Measurements from ENCODE around the gene CCN6.

The CCN6 gene

DNA sequence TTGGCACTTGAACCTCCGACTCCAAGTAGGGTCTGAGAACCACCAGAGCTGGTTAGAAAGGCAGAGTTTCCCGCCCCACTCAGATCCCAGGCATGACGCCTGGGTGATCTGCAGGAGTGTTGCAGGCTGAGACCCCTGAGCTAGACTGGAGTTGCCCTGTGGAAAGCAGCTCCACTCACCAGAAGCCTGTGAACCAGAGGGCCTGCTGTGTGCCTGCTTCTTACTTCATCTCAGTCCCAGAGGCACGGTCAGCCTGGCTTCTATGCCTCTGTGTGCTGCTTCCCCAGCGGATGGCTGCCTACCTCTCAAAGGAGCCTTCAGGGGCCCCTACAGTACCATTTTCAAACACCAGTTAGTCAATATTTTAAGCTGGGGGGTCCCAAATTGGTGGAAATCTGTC lies 15.6 kb upstream of the CCN6 start:
- H3K4me3 ChIP-seq (ENCODE audit: low read depth, low read length): no peak overlapping the region
- H3K4me1 ChIP-seq (ENCODE audit: control insufficient read depth, insufficient read depth, low read length): no peaks in the 10 kb centered on the region
- CTCF ChIA-PET: interaction anchor here (0.5 to 7.4 kb wide), 8 partner anchors 8 to 779 kb away, joined by 3 to 139 read pairs (median 4); a partner anchor contains a TSS
- no peaks in the 10 kb centered on the region for H3K36me3 ChIP-seq (ENCODE audit: control insufficient read depth in 2 of 2, insufficient read depth in 1 of 2, low read length in 2 of 2)
- H3K27ac ChIP-seq (ENCODE audit: extremely low read depth, low read depth, low read length): no peak overlapping the region
- POLR2A ChIA-PET: interaction anchor here (0.8 kb wide), 1 partner anchor 1056 kb away, joined by 3 read pairs; no protein-coding TSS in a partner anchor
- TF ChIP-seq, protein P1, sequence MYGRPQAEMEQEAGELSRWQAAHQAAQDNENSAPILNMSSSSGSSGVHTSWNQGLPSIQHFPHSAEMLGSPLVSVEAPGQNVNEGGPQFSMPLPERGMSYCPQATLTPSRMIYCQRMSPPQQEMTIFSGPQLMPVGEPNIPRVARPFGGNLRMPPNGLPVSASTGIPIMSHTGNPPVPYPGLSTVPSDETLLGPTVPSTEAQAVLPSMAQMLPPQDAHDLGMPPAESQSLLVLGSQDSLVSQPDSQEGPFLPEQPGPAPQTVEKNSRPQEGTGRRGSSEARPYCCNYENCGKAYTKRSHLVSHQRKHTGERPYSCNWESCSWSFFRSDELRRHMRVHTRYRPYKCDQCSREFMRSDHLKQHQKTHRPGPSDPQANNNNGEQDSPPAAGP (tag by site-specific recombination; IDR thresholded peaks at IDR 0.05): no peak
- TF ChIP-seq ZNF292 (tag by site-specific recombination; IDR thresholded peaks at IDR 0.05; ENCODE audit: borderline replicate concordance, low read depth) (no peak), ZNF19 (tag by site-specific recombination; IDR thresholded peaks at IDR 0.05; ENCODE audit: low read depth) (no peak), ZNF792 (tag by site-specific recombination; IDR thresholded peaks at IDR 0.05) (no peak), ZFHX2 (tag by site-specific recombination; conservative IDR thresholded peaks at IDR 0.05) (no peak), ZNF791 (tag by site-specific recombination; IDR thresholded peaks at IDR 0.05) (no peak), ZFP41 (tag by site-specific recombination; IDR thresholded peaks at IDR 0.05; ENCODE audit: borderline replicate concordance) (no peak), ZSCAN30 (tag by site-specific recombination; IDR thresholded peaks at IDR 0.05) (no peak), SALL2 (tag by site-specific recombination; IDR thresholded peaks at IDR 0.05; ENCODE audit: borderline replicate concordance) (no peak), TRIM28 (IDR thresholded peaks at IDR 0.05; ENCODE audit: borderline replicate concordance, low read length) (no peak), ZNF335 (tag by site-specific recombination; conservative IDR thresholded peaks at IDR 0.05) (no peak)
- TF ChIP-seq, protein P2, sequence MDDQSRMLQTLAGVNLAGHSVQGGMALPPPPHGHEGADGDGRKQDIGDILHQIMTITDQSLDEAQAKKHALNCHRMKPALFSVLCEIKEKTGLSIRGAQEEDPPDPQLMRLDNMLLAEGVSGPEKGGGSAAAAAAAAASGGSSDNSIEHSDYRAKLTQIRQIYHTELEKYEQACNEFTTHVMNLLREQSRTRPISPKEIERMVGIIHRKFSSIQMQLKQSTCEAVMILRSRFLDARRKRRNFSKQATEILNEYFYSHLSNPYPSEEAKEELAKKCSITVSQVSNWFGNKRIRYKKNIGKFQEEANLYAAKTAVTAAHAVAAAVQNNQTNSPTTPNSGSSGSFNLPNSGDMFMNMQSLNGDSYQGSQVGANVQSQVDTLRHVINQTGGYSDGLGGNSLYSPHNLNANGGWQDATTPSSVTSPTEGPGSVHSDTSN (CRISPR knock-in tag; IDR thresholded peaks at IDR 0.05): no peak
- TF ChIP-seq, protein P3, sequence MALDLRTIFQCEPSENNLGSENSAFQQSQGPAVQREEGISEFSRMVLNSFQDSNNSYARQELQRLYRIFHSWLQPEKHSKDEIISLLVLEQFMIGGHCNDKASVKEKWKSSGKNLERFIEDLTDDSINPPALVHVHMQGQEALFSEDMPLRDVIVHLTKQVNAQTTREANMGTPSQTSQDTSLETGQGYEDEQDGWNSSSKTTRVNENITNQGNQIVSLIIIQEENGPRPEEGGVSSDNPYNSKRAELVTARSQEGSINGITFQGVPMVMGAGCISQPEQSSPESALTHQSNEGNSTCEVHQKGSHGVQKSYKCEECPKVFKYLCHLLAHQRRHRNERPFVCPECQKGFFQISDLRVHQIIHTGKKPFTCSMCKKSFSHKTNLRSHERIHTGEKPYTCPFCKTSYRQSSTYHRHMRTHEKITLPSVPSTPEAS (tag by site-specific recombination; IDR thresholded peaks at IDR 0.05): no peak
- TF ChIP-seq, protein P4, sequence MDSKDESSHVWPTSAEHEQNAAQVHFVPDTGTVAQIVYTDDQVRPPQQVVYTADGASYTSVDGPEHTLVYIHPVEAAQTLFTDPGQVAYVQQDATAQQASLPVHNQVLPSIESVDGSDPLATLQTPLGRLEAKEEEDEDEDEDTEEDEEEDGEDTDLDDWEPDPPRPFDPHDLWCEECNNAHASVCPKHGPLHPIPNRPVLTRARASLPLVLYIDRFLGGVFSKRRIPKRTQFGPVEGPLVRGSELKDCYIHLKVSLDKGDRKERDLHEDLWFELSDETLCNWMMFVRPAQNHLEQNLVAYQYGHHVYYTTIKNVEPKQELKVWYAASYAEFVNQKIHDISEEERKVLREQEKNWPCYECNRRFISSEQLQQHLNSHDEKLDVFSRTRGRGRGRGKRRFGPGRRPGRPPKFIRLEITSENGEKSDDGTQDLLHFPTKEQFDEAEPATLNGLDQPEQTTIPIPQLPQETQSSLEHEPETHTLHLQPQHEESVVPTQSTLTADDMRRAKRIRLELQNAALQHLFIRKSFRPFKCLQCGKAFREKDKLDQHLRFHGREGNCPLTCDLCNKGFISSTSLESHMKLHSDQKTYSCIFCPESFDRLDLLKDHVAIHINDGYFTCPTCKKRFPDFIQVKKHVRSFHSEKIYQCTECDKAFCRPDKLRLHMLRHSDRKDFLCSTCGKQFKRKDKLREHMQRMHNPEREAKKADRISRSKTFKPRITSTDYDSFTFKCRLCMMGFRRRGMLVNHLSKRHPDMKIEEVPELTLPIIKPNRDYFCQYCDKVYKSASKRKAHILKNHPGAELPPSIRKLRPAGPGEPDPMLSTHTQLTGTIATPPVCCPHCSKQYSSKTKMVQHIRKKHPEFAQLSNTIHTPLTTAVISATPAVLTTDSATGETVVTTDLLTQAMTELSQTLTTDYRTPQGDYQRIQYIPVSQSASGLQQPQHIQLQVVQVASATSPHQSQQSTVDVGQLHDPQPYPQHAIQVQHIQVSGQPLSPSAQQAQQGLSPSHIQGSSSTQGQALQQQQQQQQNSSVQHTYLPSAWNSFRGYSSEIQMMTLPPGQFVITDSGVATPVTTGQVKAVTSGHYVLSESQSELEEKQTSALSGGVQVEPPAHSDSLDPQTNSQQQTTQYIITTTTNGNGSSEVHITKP (tag by site-specific recombination; IDR thresholded peaks at IDR 0.05): no peak
- no peaks in the 10 kb centered on the region for H3K9me3 ChIP-seq (ENCODE audit: control insufficient read depth, insufficient read depth, low read depth, low read length)

DNA sequence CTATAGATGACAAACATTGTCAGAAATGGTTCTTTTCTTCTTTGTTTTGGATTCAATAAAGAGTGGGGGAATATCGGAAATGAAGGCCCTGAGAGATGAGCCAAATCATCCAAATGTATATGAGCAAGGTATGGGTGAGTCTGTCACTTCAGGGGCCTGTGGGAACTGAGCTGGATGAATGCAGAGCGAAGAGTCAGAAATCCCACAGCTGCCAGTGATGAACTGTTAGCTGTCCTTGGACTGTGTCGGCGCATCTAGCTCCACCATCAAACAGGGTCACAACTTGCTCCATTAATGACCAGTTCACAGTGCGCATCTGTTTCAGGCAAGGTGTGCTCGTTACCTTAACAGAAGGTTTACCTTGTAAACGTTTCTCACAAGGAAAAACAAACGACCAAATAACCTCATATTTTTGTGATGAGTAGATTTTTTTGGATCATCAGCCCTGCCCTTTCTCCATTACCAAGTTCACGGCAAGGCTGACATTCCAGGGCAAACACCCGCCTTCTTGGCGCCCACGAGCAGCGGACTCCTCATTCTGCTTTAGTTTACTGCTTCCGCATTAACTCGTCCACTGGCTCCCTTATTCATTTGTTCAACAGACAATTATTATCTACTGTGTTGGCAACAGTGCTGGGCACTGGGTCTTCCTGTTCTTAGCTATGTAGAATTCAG lies 15.0 kb upstream of the CCN6 start:
- Histone ChIP-seq H3K27ac (ENCODE audit: extremely low read depth, low read depth, low read length) (no peak overlapping the region), H3K4me1 (ENCODE audit: control insufficient read depth, insufficient read depth, low read length) (no peaks in the 10 kb centered on the region), H3K9me3 (ENCODE audit: control insufficient read depth, insufficient read depth, low read depth, low read length) (no peaks in the 10 kb centered on the region), H3K4me3 (ENCODE audit: low read depth, low read length) (no peak overlapping the region), H3K36me3 (ENCODE audit: control insufficient read depth in 2 of 2, insufficient read depth in 1 of 2, low read length in 2 of 2) (no peaks in the 10 kb centered on the region)
- POLR2A ChIA-PET: no interaction called here
- CTCF ChIA-PET: interaction anchor here (0.5 to 7.4 kb wide), 6 partner anchors 12 to 780 kb away, joined by 3 to 139 read pairs (median 5); a partner anchor contains a TSS
- TF ChIP-seq GFI1B (tag by site-specific recombination; IDR thresholded peaks at IDR 0.05) (no peak), ZNF221 (tag by site-specific recombination; IDR thresholded peaks at IDR 0.05; ENCODE audit: borderline replicate concordance) (no peak), ZNF121 (tag by site-specific recombination; IDR thresholded peaks at IDR 0.05) (no peak), ZNF585B (tag by site-specific recombination; IDR thresholded peaks at IDR 0.05) (no peak), ZXDB (tag by site-specific recombination; IDR thresholded peaks at IDR 0.05) (no peak), ZNF423 (tag by site-specific recombination; IDR thresholded peaks at IDR 0.05) (no peak), ZNF239 (tag by site-specific recombination; IDR thresholded peaks at IDR 0.05) (no peak), ZNF501 (tag by site-specific recombination; IDR thresholded peaks at IDR 0.05) (no peak), ZNF350 (tag by site-specific recombination; IDR thresholded peaks at IDR 0.05) (no peak)
- TF ChIP-seq, protein P5, sequence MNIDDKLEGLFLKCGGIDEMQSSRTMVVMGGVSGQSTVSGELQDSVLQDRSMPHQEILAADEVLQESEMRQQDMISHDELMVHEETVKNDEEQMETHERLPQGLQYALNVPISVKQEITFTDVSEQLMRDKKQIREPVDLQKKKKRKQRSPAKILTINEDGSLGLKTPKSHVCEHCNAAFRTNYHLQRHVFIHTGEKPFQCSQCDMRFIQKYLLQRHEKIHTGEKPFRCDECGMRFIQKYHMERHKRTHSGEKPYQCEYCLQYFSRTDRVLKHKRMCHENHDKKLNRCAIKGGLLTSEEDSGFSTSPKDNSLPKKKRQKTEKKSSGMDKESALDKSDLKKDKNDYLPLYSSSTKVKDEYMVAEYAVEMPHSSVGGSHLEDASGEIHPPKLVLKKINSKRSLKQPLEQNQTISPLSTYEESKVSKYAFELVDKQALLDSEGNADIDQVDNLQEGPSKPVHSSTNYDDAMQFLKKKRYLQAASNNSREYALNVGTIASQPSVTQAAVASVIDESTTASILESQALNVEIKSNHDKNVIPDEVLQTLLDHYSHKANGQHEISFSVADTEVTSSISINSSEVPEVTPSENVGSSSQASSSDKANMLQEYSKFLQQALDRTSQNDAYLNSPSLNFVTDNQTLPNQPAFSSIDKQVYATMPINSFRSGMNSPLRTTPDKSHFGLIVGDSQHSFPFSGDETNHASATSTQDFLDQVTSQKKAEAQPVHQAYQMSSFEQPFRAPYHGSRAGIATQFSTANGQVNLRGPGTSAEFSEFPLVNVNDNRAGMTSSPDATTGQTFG (tag by site-specific recombination; IDR thresholded peaks at IDR 0.05; ENCODE audit: borderline replicate concordance): no peak

All from HEK293 (cell line).